Regular cardiac myocyte (primary cell): ENCODE measurements around the gene CCDC178. TPM values are rescaled to one million over a fixed set of nuclear protein-coding genes. Genes with fewer than 3 reads are reported as not detected.

Experiments used
- total RNA-seq: library from RNA; depleted of rRNA; stranded (reverse); fragments of >200 nt; gene quantifications from 2 replicates; pipeline ENCODE4 v1.2.3, GENCODE V29; 2014

Gene CCDC178
- 0.28 and 0.38 TPM in 2 replicates for total RNA-seq

GRCh38 chr18:33440060-33441043 lies at the start of gene CCDC178:
TSS of gene CCDC178 (minus strand) at chr18:33440721. CDS start at chr18:33412088, 28,633 bp downstream.

Other genes starting within 250 kb of the CCDC178 start
- gene ASXL3, start 137.5 kb upstream of the CCDC178 start, total RNA-seq, result 0.19 and 1.1 TPM in 2 replicates